Adrenal gland (tissue), 12 donors: Measurements from ENCODE around the gene OVAAL. TPM values are rescaled to one million over a fixed set of nuclear protein-coding genes. Genes with fewer than 3 reads are reported as not detected.

ENCODE experiments used
- DNase-seq, 7 donors: peaks; one replicate each; pipeline ENCODE4 v3.0.0-alpha.2; 2019 to 2020
- H3K27ac ChIP-seq, 5 donors: fragments of 200-600 bp; sonication (generic) in 4 of 5; 1 replicate in 3 of 5; 2 replicates in 2 of 5; pipeline versions ENCODE4 v1.5.1 to v1.8.0; 2016 to 2020; ENCODE audit warnings: mild to moderate bottlenecking in 1 of 5
- H3K27me3 ChIP-seq: fragments of 200-600 bp; 2 replicates; pipeline ENCODE4 v1.8.0; 2021
- H3K36me3 ChIP-seq, 2 donors: fragments of 200-600 bp; replicated peaks in 1 of 2; 1 replicate in 1 of 2; 2 replicates in 1 of 2; pipeline versions ENCODE4 v1.5.1 to v1.8.0; 2018 to 2022
- H3K4me1 ChIP-seq, 2 donors: fragments of 200-600 bp; replicated peaks in 1 of 2; 1 replicate in 1 of 2; 2 replicates in 1 of 2; pipeline versions ENCODE4 v1.5.1 to v1.8.0; 2018 to 2021
- H3K4me3 ChIP-seq, 4 donors: fragments of 200-600 bp; sonication (generic) in 3 of 4; one replicate each; pipeline ENCODE4 v1.5.1; 2016 to 2018
- H3K9me3 ChIP-seq, 3 donors: fragments of 200-600 bp; sonication (generic) in 1 of 3; replicated peaks in 1 of 3; 1 replicate in 2 of 3; 2 replicates in 1 of 3; pipeline versions ENCODE4 v1.5.1 to v1.8.0; 2016 to 2021
- CTCF ChIP-seq, 6 experiments: fragments of 450-650 bp in 4 of 6; fragments of 200-600 bp in 2 of 6; sonication (generic) in 1 of 6; IDR thresholded peaks; 1 replicate in 5 of 6; 2 replicates in 1 of 6; pipeline versions ENCODE4 v1.5.1 to v1.8.0; 2016 to 2021; ENCODE audit warnings: antibody characterized with exemption in 6 of 6, mild to moderate bottlenecking in 2 of 6, moderate library complexity in 1 of 6
- POLR2A ChIP-seq, 2 donors: fragments of 450-650 bp; IDR thresholded peaks; one replicate each; pipeline ENCODE4 v1.6.1; 2017; ENCODE audit warnings: antibody characterized with exemption in 2 of 2, mild to moderate bottlenecking in 2 of 2, moderate library complexity in 1 of 2
- WGBS, 4 donors: extraction: QIAGEN DNeasy Blood & Tissue Kit in 2 of 4; methylation state at CpG; one replicate each; pipeline versions ENCODE4 v1.1.5 to v1.1.7; 2013 to 2017; 5-methylcytosine and 5-hydroxymethylcytosine counted together
- intact Hi-C, 2 donors: fragments of 100-400 bp; cut with DNase I; formaldehyde crosslinking; loops; one replicate each; pipeline versions ENCODE4 v1.14.1 to v1.15.0; 2022 to 2023
- polyA plus RNA-seq, 3 donors: library from polyadenylated mRNA; stranded (reverse); fragments of 200-250 nt in 2 of 3; fragments of 350-450 nt in 1 of 3; fragmentation: Illumina TruSeq in 1 of 3; extraction: RNeasy Lipid Tissue Mini Kit (QIAGEN cat#74804) in 1 of 3; gene quantifications; one replicate each; pipeline ENCODE4 v1.2.3, GENCODE V29; 2013 to 2014
- total RNA-seq, 9 donors: library from RNA; depleted of rRNA in 4 of 9; stranded (reverse); fragments of >200 nt in 4 of 9; fragments of 120-200 nt in 1 of 9; fragmentation: NEBNext Ultra II Directional in 1 of 9; extraction: Animal tissue kit (Norgen Biotek cat#: 25700) in 1 of 9; gene quantifications; one replicate each; pipeline versions ENCODE4 v1.1.0 to v1.2.4, GENCODE V29; 2013 to 2023
- donor health status: healthy with polysubstance abuse.
- donor health status: Bipolar disorder and iron deficiency.
- donor health status: DM: yes; HTN: yes; CAD: no.
- donor health status: DM: no; HTN: no; CAD: no.
- donor health status: DM: no; HTN: no; CAD: no.
- donor health status: DM: yes; HTN: yes; CAD: no.

The OVAAL gene
- total and polyA plus RNA-seq, 12 donors: 0.14 TPM; not detected in 11

- H3K27me3 ChIP-seq: no peaks in the 10 kb centered on the region
- no peak overlapping the region for H3K4me3 ChIP-seq
- no peaks in the 10 kb centered on the region for H3K4me1 ChIP-seq
- intact Hi-C loops: no loop called here
- TF ChIP-seq CTCF (IDR thresholded peaks at IDR 0.05) (no peak), POLR2A (IDR thresholded peaks at IDR 0.05) (no peak)
- 86 to 90% (median 90%) methylated on average over 1 of the region's 1 CpG for WGBS, 4 donors
- DNase-seq: no peak
- H3K27ac ChIP-seq: peak overlapping the region in 1 of 5 donors; percentile 44
- no peaks in the 10 kb centered on the region for H3K9me3 ChIP-seq
- H3K36me3 ChIP-seq: no peaks in the 10 kb centered on the region
Observed at GRCh38 chr1:180562640-180563025, 3.9 kb downstream of the OVAAL start.

DNA sequence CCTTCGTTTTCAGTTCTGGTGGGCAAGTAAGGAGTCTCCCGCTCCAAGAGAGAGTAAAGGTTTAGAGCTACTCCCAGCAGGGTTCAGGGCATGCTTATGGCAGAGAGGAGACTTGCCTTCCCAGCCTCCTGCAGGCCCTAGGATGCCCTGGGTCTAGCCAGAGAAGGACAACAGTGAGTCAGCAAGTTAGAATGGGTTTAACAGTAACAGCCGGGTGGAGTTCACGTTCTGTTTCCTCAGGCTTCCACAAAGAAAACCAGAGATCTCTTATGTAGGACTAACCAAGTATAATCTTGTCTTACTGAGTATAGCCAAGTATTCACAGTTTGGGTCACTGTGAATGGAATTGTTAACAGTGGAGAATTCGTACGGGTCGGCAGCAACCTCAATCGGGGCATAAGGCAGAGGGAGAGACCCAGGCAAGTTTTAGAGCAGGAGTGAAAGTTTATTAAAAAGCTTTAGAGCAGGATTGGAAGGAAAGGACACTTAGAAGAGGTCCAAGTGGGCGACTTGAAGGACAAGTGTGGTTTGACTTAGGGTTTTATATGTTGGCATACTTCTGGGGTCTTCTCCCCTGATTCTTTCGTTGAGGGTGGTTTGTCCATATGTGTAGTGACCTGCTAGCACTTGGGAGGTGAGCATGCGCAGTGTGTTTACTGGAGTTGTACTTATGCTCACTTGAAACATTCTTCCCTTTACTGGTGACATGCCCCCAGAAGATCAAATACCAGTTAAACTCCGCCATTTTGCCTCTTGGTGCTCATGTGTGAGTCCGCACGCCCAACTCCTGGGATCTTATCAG lies 4.5 kb downstream of the OVAAL start:
- whole genome bisulfite sequencing, 4 donors: 81 to 91% (median 85%) methylated on average over 14 of the region's 14 CpGs
- intact Hi-C loops: no loop called here
- no peaks in the 10 kb centered on the region for H3K4me1 ChIP-seq
- no peaks in the 10 kb centered on the region for H3K27me3 ChIP-seq
- DNase-seq: no peak
- no peaks in the 10 kb centered on the region for H3K36me3 ChIP-seq
- peak overlapping the region in 1 of 5 donors; percentile 44 for H3K27ac ChIP-seq
- TF ChIP-seq POLR2A (IDR thresholded peaks at IDR 0.05): no peak
- no peak for TF ChIP-seq CTCF (IDR thresholded peaks at IDR 0.05)
- H3K9me3 ChIP-seq: no peaks in the 10 kb centered on the region
- H3K4me3 ChIP-seq: no peak overlapping the region

GRCh38 chr1:180565121-180565871 lies 6.5 kb downstream of the OVAAL start:
- Histone ChIP-seq H3K27me3 (no peaks in the 10 kb centered on the region), H3K4me3 (no peak overlapping the region), H3K36me3 (no peaks in the 10 kb centered on the region), H3K4me1 (no peaks in the 10 kb centered on the region), H3K27ac (no peak overlapping the region), H3K9me3 (no peaks in the 10 kb centered on the region)
- WGBS, 4 donors: 78 to 85% (median 83%) methylated on average over 4 of the region's 4 CpGs
- TF ChIP-seq POLR2A (IDR thresholded peaks at IDR 0.05) (no peak), CTCF (IDR thresholded peaks at IDR 0.05) (no peak)
- intact Hi-C loops: no loop called here
- DNase-seq: no peak

DNA sequence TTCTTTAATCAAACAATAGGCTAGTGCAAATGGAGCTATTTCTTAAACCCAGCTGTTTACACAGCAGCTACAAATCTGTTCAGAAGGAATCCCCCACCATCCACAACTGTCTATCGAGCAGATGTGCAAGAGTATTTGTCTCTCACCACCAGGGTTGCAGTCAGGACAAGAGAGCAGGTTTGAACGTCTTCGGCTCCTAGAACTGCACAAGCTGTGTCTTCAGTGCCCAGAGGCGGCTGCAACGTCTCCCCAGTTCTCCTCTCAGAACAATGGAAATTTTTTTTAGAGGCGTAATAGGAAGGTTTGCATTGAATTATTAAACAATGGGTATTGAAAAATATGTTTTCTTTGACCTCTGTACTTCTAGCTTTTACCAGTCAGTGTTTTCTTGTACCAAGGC lies 7.3 kb downstream of the OVAAL start:
- no peaks in the 10 kb centered on the region for H3K27me3 ChIP-seq
- intact Hi-C loops: no loop called here
- no peaks in the 10 kb centered on the region for H3K4me1 ChIP-seq
- H3K36me3 ChIP-seq: no peaks in the 10 kb centered on the region
- H3K9me3 ChIP-seq: no peaks in the 10 kb centered on the region
- no peak overlapping the region for H3K27ac ChIP-seq
- TF ChIP-seq POLR2A (IDR thresholded peaks at IDR 0.05): no peak
- TF ChIP-seq CTCF (IDR thresholded peaks at IDR 0.05): no peak
- WGBS, 4 donors: 73 to 86% (median 82%) methylated on average over 6 of the region's 6 CpGs
- H3K4me3 ChIP-seq: no peak overlapping the region
- no peak for DNase-seq
